ENCODE results near the gene MYH15.
"Not testable (repeated sequence)": the region's sequence is repeated elsewhere in the genome, so short reads cannot be mapped to it uniquely, and the experiment has no call there.

Gene MYH15

DNA sequence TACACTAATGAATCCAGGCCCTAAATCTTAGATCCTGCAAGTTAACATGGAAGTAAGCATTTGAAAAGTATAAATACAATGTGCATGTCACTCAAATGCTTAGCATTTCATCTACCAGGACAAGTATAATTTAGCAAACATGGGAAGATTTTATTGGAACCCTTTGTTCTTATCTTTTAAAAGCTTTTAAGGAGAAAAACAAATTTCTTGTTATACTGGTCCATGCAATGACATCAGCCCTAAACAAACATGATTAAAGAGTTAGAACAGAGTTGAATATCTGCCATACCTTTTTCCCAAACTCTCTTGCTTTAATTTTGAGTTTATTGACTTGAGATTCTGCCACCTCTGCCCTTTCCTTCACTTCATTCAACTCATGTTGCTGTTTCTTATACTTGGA lies 127.1 kb downstream of the MYH15 start:
- DNase-seq (ENCODE audit: low read depth) = no peak

DNA sequence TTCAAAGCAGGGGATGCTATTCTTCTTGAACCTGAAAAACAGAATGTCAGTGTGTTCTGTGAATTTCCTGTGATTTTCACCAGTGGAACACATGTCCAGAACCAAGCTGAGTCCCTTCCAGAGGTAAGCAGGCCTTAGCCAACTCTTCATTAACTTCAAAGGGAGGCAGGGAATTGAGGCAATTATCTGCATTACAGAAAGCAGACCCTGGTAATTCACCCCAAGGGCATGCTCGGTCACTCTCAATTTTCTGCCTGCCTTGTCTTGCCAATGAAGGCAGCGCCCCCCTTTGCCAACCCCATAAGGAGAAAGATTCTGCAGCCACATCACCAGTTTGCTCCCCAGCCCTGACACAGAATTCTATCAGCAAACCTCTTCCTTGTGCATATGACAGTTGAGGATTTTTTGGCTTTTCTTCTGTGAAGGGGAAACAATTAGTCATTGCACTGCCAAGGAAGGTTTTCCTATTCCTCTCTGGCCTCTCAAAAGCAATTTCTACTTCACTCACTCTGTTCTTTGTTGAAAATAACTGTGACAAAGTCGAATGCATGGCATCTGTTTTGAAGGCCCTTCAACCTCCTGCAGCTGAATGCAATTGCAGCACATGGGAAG lies 128.8 kb downstream of the MYH15 start:
- DNase-seq (ENCODE audit: low read depth) = no peak

GRCh38 chr3:108380128-108380795 lies 130.1 kb downstream of the MYH15 start:
- DNase-seq (ENCODE audit: low read depth) = no peak

- not testable (repeated sequence) for DNase-seq (ENCODE audit: low read depth)
These were observed 131.4 kb downstream of the MYH15 start for GRCh38 chr3:108378952-108379342.

DNA sequence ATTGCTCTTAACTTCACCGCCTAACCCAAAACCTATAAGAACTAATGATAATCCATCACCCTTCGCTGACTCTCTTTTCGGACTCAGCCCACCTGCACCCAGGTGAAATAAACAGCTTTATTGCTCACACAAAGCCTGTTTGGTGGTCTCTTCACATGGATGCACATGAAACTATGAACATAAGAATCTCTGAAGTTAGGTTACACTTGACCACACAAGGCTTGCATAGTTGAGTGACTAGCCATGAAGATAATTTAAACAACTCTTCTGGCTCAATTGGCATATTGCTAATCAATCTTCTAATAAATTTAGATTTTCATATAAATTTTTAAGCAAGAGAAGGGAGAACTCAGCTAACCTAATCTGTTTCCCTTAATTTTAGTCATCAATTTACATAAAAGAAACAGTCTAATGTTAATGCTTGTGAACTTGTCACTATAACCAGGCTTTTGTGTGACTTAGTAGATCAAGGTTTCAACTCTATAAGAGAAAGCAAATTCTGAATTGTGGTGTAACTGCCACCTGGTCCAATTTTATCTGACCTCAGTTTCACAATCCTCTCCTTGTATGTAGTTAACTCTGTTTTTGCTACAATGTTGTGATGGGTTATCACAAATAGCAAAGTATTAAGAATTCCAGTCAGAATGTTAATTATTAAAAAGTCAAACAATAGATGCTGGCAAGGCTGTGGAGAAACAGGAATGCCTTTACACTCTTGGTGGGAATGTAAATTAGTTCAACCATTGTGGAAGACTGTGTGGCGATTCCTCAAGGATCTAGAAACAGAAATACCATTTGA lies 132.0 kb downstream of the MYH15 start:
- DNase-seq (ENCODE audit: low read depth) = no peak

DNA sequence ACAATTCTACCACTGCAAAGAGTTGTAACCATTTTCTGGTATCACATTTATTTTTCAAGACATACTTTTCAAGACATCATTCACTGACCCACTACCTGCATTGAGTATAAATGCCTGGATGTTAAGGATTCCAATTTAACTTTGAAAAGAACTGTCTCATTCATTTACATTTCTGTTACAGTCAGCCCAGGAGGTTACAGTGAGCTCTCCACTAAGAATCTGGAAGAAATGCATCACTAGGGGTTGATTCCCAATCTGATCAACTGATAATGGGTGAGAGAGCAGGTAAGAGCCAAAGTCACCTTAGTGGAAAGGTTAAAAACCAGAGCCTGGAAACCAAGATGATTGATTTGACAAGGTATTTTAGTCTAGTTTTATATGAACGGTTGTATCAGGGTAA lies 133.0 kb downstream of the MYH15 start:
- DNase-seq (ENCODE audit: low read depth) = no peak

DNA sequence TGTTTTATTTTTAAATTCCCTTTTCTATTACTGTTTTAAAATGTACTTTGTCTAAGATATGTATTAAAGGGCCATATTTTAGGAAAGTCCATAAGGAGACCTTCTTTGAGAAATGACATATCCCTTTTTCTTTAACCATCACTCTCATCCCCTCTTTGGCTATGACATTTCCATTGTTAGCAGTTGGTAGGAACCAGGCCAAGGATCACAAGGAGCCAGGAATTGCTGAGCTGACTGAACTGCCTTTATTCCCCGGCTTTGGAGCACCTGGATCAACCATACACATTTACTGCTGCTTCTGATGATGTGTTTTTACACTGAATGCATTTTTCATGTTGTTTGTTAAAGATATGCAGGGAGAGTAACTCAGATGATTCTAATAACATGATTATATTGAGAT lies 134.4 kb downstream of the MYH15 start:
- DNase-seq (ENCODE audit: low read depth) = no peak

DNA sequence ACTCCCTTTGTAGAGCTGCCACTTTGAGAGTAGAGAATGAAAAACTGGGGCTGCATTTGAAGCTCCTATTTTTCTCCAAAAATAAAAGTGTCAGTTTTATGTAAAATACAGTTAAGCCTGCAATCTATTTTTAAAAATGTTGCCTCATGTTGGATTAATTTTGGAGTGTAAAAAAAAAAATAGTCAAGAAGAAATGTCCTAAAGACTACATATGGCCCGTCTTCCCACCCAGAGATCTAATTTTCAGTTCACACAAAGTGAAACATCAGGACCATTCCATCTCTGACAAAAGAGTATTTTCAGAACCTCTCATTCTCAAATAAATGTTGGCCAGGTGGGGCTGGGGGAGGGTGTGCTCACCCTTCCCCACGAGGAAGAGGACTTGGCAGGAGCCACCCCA lies 151.4 kb downstream of the MYH15 start:
- no peak for DNase-seq (ENCODE audit: low read depth)

DNA sequence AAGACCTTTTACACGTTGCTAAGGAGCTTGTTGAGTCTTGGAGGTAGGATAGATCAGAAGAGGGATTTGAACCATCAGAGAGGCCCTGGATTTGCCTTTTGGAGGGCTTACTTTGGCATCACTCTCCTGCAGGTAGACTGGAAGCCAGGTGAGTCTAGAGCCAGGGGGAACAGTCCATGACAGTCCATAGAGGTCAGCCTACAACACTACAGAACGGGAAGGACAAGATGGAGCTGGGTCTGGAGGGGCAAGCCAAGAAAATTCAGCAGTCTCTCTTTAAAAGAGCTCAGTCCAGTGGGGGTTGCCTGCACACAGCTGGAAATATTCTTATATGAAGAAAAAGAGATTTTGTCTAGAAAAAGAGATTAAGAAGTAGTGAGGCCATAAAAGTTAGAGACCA lies 153.4 kb downstream of the MYH15 start:
- DNase-seq (ENCODE audit: low read depth) = no peak

DNA sequence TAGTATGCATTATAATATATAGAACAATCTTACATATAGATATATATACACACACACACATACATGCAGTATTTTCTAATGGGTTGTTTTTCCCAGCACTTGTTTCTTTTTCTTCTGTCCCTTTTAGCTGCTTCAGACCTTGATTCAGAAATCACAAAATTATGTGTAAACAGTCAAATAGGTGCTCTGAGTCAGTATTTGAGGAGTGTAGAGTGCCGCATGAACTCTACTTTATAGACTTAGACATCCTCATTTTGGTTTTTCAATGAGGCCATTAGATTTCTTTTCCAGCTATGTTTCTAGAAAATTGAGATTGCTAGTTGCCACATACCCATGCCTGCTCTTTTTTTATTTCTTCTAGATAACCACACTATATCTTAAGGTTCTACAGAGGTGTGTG lies 155.8 kb downstream of the MYH15 start:
- DNase-seq (ENCODE audit: low read depth) = no peak

DNA sequence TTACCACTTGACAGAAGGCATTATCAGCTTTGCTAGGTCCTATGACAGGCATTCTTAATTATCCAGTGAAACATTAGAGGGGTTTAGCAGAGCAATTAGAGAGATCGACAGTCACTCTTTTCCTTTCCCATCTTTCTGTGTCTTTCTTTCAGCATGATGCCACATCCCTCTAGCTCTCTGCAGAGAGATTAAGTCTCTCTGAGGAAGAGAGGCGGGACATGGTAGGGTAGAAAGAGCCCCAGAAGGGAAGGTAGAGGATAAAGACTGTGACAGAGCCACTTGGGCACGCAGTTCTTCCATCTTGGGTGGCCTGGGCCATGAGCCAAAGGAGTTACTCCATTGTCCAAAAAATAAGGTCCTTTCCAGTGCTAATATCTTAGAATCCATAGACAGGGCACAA lies 158.2 kb downstream of the MYH15 start:
- DNase-seq (ENCODE audit: low read depth) = no peak

GRCh38 chr3:108346301-108347227 lies 163.8 kb downstream of the MYH15 start:
- DNase-seq (ENCODE audit: low read depth) = no peak

DNA sequence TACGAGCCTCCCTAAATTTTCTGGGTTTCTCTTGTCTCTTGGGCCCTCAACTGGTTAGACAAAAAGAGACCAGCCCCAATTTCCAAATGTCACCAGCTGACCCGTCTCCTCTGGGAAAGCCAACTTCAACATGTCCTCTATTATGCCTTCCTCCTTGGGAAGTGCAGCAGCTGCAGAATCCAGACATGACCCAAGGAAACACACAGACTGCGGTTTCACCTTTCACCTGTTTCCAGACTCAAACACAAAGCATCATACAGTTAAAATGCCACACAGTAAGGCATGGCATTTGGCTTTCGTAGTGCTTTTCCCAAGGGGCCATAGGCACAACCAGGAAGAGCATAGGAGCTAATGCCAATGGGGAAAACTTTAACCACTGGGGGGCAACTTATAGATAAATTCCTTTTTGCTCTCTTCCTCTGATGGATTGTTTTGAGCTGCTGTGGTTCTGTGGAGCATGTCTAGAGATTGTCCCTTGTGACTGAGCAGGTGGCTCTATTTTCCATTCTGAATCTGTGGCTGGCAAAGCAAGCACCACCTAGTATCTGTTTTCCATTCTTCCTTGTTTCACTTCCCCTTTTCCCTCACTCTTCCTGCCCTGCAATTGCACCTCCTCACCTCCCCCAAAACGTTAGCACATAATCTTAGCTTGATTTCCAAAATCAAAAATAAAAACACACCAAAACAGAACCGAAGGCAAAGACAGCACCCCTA lies 164.7 kb downstream of the MYH15 start:
- DNase-seq (ENCODE audit: low read depth) = no peak

DNA sequence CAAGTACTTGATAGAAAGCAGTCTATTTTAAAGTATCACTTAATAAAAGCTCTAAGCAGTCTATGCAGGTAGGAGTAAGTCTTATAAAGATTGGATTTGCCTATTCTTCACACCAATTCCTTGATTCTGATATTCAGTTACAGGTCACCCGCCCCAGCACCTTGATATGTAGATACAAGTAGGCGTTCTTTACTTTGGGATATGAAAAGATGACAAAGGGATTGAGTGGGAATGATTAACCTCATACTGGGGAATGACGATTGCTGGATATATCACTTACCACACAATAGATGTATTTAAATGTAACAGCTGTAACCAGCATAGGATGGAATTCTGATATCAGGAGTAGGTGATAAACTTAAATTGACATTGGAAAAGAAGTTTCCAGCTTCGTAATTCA lies 166.9 kb downstream of the MYH15 start:
- DNase-seq (ENCODE audit: low read depth) = no peak

- DNase-seq (ENCODE audit: low read depth) = no peak
These were observed 167.4 kb downstream of the MYH15 start for GRCh38 chr3:108342837-108343486.

DNA sequence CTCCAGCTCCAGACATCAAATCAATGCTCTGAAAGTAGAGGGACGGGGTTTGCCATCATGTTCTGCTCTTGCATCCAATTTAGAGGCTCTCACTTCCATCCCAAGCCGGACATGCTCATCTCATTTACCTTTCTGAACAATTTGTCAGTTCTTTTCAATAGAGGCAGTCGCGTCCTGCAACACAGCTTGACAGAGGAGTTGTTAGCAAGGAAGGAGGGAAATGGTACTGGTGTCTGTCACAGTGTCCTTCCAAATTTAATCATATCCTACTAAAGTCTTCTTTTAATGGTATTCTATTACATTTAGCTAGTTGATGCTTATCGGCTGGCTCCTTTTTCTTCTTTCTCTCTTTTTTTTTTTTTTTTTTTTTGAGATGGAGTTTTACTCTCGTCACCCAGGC lies 168.5 kb downstream of the MYH15 start:
- DNase-seq (ENCODE audit: low read depth) = no peak

GRCh38 chr3:108338901-108339545 lies 171.4 kb downstream of the MYH15 start:
- no peak for DNase-seq (ENCODE audit: low read depth)

- DNase-seq (ENCODE audit: low read depth) = no peak
These were observed 175.7 kb downstream of the MYH15 start for GRCh38 chr3:108334701-108335100.

DNA sequence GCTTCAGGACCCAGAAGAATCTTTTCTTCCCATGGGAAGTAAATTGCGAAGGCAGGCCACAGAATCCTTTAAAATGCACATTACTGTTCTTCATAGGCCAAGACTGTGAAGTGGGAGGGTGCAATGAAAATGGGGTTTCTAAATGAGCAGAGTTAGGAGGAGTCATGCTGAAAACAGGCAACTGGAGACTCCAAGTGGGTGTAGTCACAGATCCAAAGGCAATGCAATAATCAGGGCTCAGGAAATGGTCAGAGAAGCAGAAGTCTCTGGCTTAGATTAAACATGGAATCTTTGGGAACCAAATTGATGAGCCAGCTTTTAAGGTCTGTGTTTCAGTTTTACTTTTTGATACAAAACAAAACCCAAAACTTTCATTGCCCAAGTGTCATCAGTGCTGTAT lies 176.4 kb downstream of the MYH15 start:
- no peak for DNase-seq (ENCODE audit: low read depth)

DNA sequence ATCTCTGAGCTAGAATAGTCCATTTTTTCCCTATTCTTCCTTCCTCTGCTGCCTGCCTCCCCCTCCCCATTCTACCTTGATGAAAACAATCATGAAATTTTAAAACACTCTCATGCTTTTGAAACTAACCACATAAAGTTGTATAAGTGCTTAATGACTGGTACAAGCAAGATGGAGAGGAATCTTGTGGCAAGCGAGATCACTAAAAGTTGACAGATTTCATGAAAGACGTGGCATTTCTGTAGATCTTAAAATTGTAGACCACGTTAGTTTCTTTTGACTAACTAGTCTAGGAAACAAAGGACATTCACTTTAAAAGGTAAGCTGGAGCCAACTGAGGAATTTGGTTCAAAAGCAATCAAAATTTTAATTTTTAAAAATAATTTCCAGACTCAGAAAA lies 178.6 kb downstream of the MYH15 start:
- DNase-seq (ENCODE audit: low read depth) = no peak

Measured in CMK (cell line).